ENCODE results near the gene KIF13A. TPM values are rescaled to one million over a fixed set of nuclear protein-coding genes. Genes with fewer than 3 reads are reported as not detected.
A peak's percentile ranks its signal among the peaks of the same experiment; 100 is the strongest.

The KIF13A gene
- total RNA-seq, 4 donors from 2014 or later = 38.6 to 64.3 (median 43.9) TPM

- ATAC-seq (ENCODE audit: low FRiP score) (no peak), DNase-seq (ENCODE audit: low spot score) (no peak)
- no peak for TF ChIP-seq CTCF (IDR thresholded peaks at IDR 0.05)
Measured at GRCh38 chr6:17866876-17867444, 120.5 kb downstream of the KIF13A start.

GRCh38 chr6:17865798-17866725 lies 121.4 kb downstream of the KIF13A start:
- no peak for TF ChIP-seq CTCF (IDR thresholded peaks at IDR 0.05)
- peak; percentile 97 for ATAC-seq (ENCODE audit: low FRiP score)
- peak; percentile 62 for DNase-seq (ENCODE audit: low spot score)

- ATAC-seq (ENCODE audit: low FRiP score) (peak; percentile 41), DNase-seq (ENCODE audit: low spot score) (no peak)
- no peak for TF ChIP-seq CTCF (IDR thresholded peaks at IDR 0.05)
Measured at GRCh38 chr6:17865243-17865642, 122.2 kb downstream of the KIF13A start.

- TF ChIP-seq CTCF (IDR thresholded peaks at IDR 0.05) = no peak
- DNase-seq (ENCODE audit: low spot score) = no peak
- no peak for ATAC-seq (ENCODE audit: low FRiP score)
Measured at GRCh38 chr6:17863901-17864754, 123.3 kb downstream of the KIF13A start.

- ATAC-seq (ENCODE audit: low FRiP score) = no peak
Measured at GRCh38 chr6:17861361-17861760, 126.1 kb downstream of the KIF13A start.

GRCh38 chr6:17859846-17860245 lies 127.6 kb downstream of the KIF13A start:
- no peak for TF ChIP-seq CTCF (IDR thresholded peaks at IDR 0.05)
- DNase-seq (ENCODE audit: low spot score) (no peak), ATAC-seq (ENCODE audit: low FRiP score) (no peak)

More at GRCh38 chr6:17861361-17861760, 126.1 kb downstream of the KIF13A start:
- no peak for DNase-seq (ENCODE audit: low spot score)
- TF ChIP-seq CTCF (IDR thresholded peaks at IDR 0.05) = no peak
